GM23338 (cell line): ENCODE results near the gene THUMPD2.

Experiments used
- CREB1 ChIP-seq: fragments of 250-450 bp; sonication (Bioruptor Pico); IDR thresholded peaks from 2 replicates; pipeline ENCODE4 v1.5.0; 2020; ENCODE audit warnings: low read depth, mild to moderate bottlenecking, moderate library complexity
- EZH2 ChIP-seq: fragments of 200-600 bp; sonication (generic); IDR thresholded peaks from one replicate; pipeline ENCODE4 v1.8.0; 2017; ENCODE audit warnings: antibody characterized with exemption, mild to moderate bottlenecking, low read depth; ENCODE audit not compliant: unreplicated experiment
- EZH2phosphoT487 ChIP-seq: fragments of 200-600 bp; sonication (generic); IDR thresholded peaks from one replicate; pipeline ENCODE4 v1.8.1; 2018; ENCODE audit warnings: antibody characterized with exemption; ENCODE audit not compliant: unreplicated experiment
- JUNB ChIP-seq: IDR thresholded peaks from one replicate; pipeline ENCODE4 v1.6.1; 2016; ENCODE audit warnings: antibody characterized with exemption; ENCODE audit not compliant: unreplicated experiment
- POLR2AphosphoS5 ChIP-seq: IDR thresholded peaks from 2 replicates; pipeline ENCODE4 v1.6.1; 2016; ENCODE audit warnings: antibody characterized with exemption, low read depth
- STAT1 ChIP-seq: IDR thresholded peaks from one replicate; pipeline ENCODE4 v1.6.1; 2016; ENCODE audit warnings: antibody characterized with exemption; ENCODE audit not compliant: unreplicated experiment
- TF ChIP-seq, protein P1 (sequence below), 2 experiments: fragments of 200-600 bp in 1 of 2; sonication (generic) in 1 of 2; conservative IDR thresholded peaks; 2 replicates each; pipeline versions ENCODE4 v1.5.1 to v1.6.1; 2016 to 2017; ENCODE audit warnings: antibody characterized with exemption in 2 of 2, low read depth in 2 of 2, mild to moderate bottlenecking in 2 of 2, moderate library complexity in 1 of 2
- TF ChIP-seq, protein P2 (sequence below): fragments of 250-450 bp; sonication (Bioruptor Pico); IDR thresholded peaks from 2 replicates; pipeline ENCODE4 v1.5.0; 2020; ENCODE audit warnings: mild to moderate bottlenecking, moderate library complexity
- TF ChIP-seq, protein P3 (sequence below): IDR thresholded peaks from 2 replicates; pipeline ENCODE4 v1.6.1; 2016; ENCODE audit warnings: antibody characterized with exemption

DNA sequence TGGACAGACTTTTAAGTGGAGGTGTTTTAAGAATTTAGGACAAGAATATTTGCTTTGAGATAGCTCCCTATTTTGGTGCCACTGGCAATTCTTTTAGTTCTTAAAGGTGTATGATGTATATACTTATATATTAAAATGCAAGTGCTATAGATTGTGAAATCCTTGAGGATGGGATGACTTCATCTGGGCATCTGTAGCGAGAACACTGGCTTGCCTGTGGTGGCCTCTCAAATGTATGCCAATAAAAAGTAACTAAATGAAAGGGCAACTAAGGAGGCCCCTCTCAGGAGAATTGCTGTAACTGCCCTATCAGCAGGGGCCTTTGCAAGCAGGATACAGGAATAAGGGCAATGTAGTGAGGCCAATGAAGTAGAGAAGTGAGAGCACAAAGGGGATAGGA is 2.6 kb upstream of the THUMPD2 start:
- TF ChIP-seq, protein P1, sequence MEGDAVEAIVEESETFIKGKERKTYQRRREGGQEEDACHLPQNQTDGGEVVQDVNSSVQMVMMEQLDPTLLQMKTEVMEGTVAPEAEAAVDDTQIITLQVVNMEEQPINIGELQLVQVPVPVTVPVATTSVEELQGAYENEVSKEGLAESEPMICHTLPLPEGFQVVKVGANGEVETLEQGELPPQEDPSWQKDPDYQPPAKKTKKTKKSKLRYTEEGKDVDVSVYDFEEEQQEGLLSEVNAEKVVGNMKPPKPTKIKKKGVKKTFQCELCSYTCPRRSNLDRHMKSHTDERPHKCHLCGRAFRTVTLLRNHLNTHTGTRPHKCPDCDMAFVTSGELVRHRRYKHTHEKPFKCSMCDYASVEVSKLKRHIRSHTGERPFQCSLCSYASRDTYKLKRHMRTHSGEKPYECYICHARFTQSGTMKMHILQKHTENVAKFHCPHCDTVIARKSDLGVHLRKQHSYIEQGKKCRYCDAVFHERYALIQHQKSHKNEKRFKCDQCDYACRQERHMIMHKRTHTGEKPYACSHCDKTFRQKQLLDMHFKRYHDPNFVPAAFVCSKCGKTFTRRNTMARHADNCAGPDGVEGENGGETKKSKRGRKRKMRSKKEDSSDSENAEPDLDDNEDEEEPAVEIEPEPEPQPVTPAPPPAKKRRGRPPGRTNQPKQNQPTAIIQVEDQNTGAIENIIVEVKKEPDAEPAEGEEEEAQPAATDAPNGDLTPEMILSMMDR (conservative IDR thresholded peaks at IDR 0.05; ENCODE audit: low read depth in 2 of 2) = no peak
- TF ChIP-seq POLR2AphosphoS5 (no peak), EZH2 (no peak), EZH2phosphoT487 (no peak), STAT1 (no peak), JUNB (no peak), CREB1 (CRISPR knock-in tag) (no peak)
- TF ChIP-seq, protein P2, sequence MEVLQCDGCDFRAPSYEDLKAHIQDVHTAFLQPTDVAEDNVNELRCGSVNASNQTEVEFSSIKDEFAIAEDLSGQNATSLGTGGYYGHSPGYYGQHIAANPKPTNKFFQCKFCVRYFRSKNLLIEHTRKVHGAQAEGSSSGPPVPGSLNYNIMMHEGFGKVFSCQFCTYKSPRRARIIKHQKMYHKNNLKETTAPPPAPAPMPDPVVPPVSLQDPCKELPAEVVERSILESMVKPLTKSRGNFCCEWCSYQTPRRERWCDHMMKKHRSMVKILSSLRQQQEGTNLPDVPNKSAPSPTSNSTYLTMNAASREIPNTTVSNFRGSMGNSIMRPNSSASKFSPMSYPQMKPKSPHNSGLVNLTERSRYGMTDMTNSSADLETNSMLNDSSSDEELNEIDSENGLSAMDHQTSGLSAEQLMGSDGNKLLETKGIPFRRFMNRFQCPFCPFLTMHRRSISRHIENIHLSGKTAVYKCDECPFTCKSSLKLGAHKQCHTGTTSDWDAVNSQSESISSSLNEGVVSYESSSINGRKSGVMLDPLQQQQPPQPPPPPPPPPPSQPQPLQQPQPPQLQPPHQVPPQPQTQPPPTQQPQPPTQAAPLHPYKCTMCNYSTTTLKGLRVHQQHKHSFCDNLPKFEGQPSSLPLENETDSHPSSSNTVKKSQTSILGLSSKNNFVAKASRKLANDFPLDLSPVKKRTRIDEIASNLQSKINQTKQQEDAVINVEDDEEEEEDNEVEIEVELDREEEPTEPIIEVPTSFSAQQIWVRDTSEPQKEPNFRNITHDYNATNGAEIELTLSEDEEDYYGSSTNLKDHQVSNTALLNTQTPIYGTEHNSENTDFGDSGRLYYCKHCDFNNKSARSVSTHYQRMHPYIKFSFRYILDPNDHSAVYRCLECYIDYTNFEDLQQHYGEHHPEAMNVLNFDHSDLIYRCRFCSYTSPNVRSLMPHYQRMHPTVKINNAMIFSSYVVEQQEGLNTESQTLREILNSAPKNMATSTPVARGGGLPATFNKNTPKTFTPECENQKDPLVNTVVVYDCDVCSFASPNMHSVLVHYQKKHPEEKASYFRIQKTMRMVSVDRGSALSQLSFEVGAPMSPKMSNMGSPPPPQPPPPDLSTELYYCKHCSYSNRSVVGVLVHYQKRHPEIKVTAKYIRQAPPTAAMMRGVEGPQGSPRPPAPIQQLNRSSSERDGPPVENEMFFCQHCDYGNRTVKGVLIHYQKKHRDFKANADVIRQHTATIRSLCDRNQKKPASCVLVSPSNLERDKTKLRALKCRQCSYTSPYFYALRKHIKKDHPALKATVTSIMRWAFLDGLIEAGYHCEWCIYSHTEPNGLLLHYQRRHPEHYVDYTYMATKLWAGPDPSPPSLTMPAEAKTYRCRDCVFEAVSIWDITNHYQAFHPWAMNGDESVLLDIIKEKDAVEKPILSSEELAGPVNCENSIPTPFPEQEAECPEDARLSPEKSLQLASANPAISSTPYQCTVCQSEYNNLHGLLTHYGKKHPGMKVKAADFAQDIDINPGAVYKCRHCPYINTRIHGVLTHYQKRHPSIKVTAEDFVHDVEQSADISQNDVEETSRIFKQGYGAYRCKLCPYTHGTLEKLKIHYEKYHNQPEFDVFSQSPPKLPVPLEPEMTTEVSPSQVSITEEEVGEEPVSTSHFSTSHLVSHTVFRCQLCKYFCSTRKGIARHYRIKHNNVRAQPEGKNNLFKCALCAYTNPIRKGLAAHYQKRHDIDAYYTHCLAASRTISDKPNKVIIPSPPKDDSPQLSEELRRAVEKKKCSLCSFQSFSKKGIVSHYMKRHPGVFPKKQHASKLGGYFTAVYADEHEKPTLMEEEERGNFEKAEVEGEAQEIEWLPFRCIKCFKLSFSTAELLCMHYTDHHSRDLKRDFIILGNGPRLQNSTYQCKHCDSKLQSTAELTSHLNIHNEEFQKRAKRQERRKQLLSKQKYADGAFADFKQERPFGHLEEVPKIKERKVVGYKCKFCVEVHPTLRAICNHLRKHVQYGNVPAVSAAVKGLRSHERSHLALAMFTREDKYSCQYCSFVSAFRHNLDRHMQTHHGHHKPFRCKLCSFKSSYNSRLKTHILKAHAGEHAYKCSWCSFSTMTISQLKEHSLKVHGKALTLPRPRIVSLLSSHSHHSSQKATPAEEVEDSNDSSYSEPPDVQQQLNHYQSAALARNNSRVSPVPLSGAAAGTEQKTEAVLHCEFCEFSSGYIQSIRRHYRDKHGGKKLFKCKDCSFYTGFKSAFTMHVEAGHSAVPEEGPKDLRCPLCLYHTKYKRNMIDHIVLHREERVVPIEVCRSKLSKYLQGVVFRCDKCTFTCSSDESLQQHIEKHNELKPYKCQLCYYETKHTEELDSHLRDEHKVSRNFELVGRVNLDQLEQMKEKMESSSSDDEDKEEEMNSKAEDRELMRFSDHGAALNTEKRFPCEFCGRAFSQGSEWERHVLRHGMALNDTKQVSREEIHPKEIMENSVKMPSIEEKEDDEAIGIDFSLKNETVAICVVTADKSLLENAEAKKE (CRISPR knock-in tag) = no peak
- TF ChIP-seq, protein P3, sequence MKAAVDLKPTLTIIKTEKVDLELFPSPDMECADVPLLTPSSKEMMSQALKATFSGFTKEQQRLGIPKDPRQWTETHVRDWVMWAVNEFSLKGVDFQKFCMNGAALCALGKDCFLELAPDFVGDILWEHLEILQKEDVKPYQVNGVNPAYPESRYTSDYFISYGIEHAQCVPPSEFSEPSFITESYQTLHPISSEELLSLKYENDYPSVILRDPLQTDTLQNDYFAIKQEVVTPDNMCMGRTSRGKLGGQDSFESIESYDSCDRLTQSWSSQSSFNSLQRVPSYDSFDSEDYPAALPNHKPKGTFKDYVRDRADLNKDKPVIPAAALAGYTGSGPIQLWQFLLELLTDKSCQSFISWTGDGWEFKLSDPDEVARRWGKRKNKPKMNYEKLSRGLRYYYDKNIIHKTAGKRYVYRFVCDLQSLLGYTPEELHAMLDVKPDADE = no peak
